Uterus (tissue), 2 donors: Measurements from ENCODE around the gene QKI.

Experiments used
- POLR2A ChIP-seq, 2 donors: fragments of 450-650 bp; IDR thresholded peaks; one replicate each; pipeline ENCODE4 v1.6.1; 2016; ENCODE audit warnings: antibody characterized with exemption in 2 of 2, mild to moderate bottlenecking in 1 of 2, moderate library complexity in 1 of 2
- TF ChIP-seq, protein P1 (sequence below), 4 experiments: fragments of 200-600 bp in 2 of 4; fragments of 450-650 bp in 2 of 4; sonication (generic) in 2 of 4; IDR thresholded peaks; one replicate each; pipeline ENCODE4 v1.5.1; 2016 to 2019; ENCODE audit warnings: antibody characterized with exemption in 4 of 4, mild to moderate bottlenecking in 2 of 4, moderate library complexity in 1 of 4

DNA sequence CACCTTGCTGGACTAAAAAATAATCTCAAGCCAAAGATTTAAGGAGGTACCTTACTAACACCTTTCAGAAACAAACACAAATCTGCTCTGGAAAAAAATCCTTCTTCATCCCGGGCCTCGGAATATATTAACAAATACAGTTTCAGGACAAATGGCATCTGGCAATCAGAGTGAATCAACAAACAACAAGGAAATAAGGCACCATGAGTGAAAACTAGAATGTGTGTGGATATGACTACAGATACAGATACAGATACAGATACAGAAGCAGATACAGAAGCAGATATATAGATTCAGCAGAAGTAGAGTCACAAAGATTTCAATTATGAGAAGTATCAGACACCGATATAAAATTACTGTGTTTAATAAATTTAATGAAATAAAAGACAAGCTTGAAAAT is 178.4 kb downstream of the QKI start:
- TF ChIP-seq, protein P1, sequence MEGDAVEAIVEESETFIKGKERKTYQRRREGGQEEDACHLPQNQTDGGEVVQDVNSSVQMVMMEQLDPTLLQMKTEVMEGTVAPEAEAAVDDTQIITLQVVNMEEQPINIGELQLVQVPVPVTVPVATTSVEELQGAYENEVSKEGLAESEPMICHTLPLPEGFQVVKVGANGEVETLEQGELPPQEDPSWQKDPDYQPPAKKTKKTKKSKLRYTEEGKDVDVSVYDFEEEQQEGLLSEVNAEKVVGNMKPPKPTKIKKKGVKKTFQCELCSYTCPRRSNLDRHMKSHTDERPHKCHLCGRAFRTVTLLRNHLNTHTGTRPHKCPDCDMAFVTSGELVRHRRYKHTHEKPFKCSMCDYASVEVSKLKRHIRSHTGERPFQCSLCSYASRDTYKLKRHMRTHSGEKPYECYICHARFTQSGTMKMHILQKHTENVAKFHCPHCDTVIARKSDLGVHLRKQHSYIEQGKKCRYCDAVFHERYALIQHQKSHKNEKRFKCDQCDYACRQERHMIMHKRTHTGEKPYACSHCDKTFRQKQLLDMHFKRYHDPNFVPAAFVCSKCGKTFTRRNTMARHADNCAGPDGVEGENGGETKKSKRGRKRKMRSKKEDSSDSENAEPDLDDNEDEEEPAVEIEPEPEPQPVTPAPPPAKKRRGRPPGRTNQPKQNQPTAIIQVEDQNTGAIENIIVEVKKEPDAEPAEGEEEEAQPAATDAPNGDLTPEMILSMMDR (IDR thresholded peaks at IDR 0.05), result no peak
- TF ChIP-seq POLR2A (IDR thresholded peaks at IDR 0.05), result no peak
